ENCODE results near the gene NRG2.

The NRG2 gene

DNA sequence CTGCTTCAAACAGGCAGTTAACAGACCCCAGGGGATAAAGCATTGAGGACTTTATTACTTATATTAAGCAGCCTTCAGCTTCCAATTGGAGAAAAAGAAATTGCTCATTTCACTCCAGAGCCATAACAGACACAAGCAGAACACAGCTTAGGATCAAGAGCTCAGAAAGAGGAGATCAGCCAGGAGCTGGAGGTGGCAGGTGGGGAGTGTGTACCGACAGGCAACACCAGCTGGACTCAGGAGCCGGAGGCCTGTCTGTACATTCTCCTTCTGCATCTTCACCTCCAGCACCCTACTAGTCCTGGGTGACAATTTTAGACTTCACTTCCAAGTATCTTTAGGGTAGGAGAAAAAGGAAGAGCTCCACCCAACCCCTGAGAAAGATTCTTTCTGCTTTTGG lies 35.8 kb downstream of the NRG2 start:
- no peak for DNase-seq (ENCODE audit: low read depth)

DNA sequence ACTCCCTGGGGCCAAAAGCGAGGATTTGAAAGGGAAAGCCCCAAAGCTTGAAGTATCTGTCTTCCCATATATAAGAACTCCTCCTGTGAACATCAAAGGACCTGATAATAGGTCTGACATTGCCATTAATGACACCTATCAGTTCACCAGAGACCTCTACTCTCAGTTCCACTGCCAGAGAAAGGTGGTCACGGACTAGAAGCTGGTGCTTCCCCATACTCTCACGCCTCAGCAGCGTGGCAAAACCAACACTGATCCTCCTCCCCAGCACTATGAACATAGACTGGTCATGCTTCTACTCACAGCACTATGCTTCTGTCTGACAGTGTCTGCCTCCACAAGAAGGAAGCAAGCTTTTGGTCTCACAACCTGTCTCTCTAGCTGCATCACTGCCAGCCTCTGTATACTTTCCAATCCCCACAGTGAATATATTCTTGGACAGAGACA lies 37.9 kb downstream of the NRG2 start:
- no peak for DNase-seq (ENCODE audit: low read depth)

DNA sequence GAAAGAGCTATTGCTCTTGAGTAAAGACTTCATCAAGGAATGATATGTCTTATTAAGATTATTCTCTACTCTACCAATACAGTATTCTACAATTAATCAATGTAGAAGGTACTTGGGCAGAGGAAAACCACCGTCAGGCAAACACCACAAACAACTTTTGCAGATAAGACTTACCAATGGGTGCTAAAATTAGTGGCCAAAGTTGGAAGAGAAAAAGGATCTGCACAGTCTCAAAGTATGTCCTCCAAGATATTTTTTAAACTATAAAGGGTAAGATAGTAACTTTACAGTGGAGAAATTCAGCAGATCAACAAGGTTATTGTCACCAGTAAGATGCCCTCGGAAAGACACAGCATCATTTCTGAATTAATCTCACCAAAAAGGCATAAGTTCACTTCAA lies 38.9 kb downstream of the NRG2 start:
- no peak for DNase-seq (ENCODE audit: low read depth)

DNA sequence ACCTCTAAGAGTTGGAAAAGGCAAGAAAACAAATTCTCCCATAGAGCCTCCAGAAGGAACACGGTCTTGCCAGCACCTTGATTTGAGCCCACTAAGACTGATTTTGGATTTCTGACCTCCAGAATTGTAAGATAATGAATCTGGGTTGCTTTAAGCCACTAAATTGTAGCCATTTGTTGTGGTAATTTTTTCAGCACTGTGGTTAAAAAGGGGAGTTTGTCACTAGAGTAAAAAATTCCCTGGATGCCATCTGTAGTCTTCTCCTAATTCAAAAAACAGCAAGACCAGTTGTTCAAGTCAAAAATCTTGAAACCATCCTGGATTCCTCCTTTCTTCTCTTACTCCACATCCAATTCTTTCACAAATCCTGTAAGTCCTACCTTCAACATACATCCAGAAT lies 39.6 kb downstream of the NRG2 start:
- DNase-seq (ENCODE audit: low read depth): no peak

DNA sequence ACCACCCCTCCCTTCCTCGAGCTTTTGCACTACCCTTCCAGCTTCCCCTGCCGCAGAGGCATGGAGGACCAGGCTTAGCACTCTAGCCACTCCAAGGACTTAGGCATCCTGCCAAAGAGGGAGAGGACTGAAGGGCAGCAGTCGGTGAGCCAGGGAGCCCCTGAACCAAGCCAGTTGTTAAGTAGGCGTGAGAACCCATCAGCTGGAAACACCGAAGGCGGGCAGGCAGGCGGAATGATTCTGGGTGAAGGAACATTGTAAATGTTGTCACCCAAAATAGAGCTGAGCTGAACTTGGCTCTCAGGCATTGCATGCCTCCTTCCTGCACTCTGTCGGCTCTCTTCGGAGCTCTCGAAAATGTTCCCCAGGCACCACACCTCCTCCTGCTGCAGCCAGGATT lies 42.8 kb downstream of the NRG2 start:
- no peak for DNase-seq (ENCODE audit: low read depth)

DNA sequence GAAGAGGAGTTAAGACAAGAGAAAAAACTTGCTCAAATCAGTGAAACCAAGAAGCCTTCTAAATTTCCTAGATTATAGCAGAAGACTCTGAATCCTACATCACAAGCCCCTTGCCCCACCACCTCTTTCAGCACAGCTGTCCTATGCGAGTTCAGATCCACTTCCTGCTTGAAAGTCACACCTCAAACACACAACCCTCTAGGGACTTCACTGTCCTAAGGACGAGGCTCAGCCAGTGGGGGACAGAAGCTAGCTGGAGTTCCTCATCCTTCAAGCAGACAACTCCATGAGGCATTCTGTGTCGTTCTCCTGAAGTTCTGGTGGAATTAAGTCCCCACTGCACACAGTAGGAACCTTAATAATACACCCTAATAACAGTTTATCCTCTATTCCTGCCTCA lies 44.3 kb downstream of the NRG2 start:
- no peak for DNase-seq (ENCODE audit: low read depth)

DNA sequence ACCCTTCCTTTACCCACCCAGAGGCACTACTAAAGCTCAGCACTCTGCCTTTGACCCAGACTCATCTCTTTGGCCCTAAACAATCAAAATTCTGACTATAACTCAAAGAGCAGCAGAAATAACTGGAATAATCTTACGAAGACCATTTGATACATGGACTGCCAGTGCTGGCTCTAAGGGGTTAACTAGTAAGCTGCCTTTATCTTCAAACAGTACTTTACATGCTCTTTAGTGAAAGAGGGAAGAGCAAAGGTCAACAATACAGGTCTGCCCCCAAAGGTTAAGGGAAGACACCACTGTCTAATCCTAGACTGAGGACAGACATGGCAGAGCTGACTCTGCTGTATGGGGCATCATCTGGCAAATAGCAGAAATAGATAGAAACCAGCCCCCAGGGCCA lies 45.8 kb downstream of the NRG2 start:
- no peak for DNase-seq (ENCODE audit: low read depth)

DNA sequence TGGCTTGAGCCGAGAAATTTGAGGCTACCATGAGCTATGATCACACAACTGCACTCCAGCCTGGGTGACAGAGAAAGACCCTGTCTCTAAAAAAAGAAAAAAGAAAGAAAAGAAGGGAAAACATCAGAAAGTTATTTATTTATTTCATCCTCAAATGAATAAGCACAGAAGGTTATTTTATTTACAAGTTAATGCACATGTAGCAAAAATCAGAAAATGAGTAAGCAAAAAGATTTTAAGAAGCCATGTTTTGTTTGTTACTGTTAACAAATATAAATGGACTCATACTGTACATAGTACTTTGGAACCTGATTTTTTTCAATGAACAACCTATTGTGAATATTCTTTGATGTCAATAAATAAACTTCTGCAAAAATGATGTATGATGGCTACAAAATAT lies 47.2 kb downstream of the NRG2 start:
- no peak for DNase-seq (ENCODE audit: low read depth)

DNA sequence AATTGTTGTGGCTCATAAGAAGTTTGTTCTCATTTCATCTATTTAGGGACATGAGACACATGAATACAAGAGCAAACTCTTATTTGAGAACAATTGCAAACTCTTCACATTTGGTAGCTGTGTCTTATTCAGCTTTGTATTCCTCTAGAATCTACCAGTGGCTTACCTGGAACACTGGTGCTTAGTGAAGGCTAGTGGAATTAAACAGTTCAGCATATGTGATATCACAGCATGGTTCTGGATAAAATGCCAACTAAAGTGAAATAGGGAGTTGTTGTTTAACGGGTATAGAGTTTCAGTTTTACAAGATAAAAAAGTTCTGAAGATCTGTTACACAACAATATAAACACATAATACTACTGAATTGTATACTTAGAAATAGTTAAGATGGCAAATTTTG lies 48.9 kb downstream of the NRG2 start:
- DNase-seq (ENCODE audit: low read depth): no peak

DNA sequence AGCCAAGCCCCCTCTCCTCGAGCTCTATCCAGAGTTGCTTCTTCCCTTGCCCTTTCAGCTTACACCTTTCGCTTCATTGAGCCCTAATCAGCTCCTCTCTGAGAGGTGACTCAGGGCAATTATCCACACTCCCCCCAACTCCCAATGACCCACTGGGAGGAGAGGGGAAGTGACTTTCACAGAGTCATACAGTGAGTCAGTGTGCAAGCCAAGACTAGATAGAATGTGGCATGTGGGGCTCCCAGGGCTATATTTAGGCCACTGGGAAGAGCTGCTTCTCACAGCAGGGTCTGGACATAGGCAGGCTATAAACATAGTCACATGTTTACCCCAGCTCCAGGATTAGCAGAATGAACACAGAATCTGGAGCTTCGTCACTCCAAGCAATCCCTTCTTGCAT lies 57.4 kb downstream of the NRG2 start:
- DNase-seq (ENCODE audit: low read depth): peak; percentile 92

DNA sequence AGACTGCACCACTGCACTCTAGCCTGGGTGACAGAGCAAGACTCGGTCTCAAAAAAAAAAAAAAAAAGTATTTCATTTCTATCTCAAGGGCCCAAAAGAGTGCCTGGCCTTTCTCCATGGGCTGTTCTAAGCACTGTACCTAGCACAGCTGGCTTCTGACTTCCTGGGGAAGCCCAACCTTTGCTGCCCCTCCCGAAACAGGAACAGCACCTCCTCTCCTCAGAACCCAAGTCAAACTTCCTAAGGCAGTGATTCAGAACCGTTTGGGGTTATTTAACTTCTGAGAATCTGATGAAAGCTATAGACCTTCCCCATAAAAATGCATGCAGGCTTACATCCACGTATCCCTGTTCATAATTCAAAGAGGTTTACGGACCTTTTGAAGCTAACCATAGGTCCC lies 57.8 kb downstream of the NRG2 start:
- no peak for DNase-seq (ENCODE audit: low read depth)

DNA sequence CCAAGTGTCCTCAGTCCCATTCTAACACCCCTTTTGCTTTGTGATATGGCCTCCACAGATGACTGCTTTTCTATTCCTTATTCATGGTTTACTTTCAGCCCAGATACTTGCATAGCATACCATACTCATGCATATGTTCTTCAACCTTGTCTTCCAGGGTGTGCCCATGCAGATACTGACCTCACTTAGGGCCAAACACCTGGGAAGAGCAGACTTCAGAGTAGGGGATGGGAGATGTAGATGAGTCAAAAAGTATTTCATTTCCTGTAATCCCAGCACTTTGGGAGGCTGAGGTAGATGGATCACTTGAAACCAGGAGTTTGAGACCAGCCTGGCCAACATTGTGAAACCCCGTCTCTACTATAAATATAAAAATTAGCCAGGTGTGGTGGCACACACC lies 58.3 kb downstream of the NRG2 start:
- DNase-seq (ENCODE audit: low read depth): no peak

DNA sequence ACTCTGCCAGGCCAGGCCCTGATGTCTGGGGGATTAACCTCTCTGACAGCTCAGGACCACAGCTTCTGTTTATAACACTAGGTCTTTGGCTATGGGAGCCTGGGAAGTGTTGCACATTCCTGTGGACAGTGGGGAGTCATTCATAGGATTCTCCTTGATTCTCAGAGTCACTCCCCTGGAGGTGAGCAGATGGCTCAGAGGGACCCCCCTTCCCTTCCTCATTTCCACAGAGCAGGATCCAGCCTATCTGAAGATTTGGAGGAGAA lies 60.2 kb downstream of the NRG2 start:
- no peak for DNase-seq (ENCODE audit: low read depth)

DNA sequence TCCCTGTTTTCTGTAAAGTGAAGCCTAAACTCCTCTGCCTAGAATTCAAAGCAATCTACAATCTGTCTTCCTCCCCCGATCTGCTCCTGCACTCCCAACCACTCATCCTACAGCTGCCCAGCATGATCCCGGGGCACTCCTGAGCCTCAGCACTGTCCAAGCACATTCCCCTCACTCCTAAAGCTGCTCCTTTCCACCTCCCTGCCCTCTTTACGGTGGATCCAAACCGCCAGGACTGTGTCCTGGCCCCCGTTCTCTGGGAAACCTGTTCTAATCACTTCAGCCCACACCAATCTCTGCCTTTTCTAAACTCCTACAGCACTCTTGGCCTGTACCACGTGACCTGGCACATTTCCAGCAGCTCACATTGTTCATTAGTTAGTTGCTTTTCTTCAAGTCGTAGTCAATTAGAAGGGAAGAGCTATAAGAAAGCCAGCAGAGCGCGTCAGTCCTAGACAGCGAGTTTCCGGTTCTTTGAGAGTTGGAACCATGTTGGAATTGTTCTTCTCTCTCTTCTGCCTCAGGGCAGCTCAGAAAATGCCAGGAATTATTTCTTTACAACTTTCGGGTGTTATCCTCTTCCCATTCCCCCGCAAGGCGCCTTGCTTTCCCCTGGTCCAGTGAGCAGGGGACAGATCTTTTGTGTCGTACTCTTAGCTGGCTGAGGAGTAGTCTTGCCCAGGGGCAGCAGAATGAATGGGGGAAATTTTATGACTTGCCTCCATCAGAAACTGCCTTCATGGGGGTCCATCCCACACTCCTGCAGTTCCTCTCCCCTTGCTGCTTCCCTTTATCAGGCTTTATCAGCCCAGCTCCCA lies 60.7 kb downstream of the NRG2 start:
- no peak for DNase-seq (ENCODE audit: low read depth)

DNA sequence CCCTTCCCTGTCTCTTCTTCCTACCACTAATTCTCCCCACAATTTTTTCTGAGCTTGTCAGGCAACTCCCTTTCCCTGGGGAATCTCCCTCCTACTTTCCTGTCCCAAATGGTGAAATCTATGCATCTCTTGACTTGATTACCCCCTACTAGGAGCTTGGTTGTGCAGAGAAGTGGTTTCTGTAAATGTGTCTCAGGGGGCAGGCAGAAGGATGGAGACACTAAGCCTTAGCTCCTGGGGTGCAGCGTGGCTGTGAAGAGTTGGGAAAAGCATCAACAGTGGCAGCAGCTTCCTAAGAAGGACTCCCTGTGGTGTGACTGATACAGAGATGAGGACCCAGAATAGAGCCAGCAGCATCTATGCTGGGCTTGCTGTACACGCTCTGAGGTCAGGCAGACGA lies 62.3 kb downstream of the NRG2 start:
- no peak for DNase-seq (ENCODE audit: low read depth)

DNA sequence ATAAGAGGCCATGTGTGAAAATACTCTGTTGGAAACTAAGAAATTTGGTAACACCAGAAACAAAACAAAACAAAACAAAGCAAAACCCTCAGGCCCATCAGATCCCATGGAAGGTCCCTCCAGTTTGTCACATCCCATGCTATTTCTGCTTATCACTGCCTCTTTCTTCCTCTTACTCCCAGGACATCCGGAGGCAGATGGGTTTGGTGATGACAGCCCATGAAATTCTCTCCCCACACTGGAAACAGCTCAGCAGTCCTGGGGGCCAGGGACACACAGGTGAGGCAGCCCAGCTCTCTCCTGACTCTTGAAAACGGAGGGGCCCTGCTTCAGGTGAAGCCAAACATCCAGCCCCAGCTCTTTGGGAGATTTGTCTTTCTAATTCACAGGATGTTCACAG lies 63.2 kb downstream of the NRG2 start:
- DNase-seq (ENCODE audit: low read depth): no peak

DNA sequence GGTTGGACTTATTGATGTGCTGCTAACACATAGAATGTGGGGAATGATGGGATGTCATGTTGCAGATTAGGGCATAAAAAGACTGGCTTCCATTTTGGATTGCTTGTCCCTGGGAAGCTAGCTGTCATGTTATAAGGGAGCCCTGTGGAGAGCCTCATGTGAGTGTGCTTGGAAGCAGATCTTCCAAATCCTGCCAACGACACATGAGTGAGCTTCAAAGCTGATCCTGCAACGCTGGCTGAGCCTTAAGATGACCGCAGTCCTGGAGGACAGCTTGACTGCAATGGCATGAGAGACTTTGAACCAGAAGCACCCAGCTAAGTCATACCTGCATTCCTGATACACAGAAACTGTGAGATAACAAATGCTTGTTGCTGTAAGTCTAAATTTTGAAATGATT lies 63.6 kb downstream of the NRG2 start:
- DNase-seq (ENCODE audit: low read depth): no peak

DNA sequence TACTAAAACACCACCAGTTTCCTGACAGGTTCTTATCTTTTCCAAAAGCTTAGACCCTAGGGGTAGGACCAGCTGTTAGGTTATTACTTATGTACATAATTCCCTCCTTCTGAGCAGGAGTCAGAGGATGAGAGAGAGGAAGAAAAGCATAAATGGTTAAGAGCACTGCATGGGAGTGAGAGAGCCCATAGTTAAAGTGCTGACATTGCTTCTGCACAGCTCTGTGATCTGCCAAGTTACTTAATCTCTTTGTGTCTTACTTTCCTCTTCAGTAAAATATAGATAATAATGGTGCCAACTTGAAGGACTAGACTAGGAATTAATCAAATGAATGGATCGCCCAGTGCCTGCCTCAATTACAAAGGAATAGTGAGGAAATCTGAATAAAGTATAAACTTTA lies 66.4 kb downstream of the NRG2 start:
- no peak for DNase-seq (ENCODE audit: low read depth)

DNA sequence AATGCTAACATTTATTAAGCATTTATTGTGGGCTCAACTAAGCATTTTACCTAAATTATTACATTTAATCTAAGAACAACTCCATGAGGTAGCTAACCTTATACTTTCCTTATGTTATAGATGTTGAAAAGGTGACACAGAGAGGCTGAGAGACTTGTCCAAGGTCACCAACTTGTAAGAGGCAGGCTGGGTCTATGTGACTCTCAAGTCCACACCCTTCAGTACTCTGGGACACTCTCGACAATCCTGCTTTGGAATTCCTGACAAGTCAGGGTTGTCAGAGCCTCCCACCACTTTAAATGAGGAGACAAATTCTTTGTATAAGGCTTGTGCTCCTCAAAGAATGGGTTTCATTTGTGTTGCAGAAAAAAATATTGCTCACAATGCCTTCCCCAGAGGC lies 67.2 kb downstream of the NRG2 start:
- DNase-seq (ENCODE audit: low read depth): no peak

DNA sequence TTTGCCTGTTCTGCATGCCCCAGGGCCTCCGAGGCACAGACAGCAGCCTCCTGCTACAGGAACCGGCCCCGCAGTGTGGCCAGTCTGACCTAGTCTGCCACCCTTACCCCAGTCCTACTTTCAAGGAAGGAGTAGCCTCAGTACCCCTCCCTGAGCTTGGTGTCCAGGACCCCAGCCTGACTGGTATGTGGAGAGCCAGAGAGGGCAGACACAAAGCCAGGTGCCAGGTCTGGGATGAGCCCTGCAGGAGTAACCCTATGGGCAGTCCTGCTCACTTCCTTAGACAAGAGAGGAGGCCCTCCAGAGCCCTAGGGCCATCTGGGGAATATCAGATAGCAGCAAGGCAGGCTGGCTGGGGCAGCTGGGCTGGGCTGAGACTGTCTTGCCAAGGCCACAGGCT lies 67.8 kb downstream of the NRG2 start:
- DNase-seq (ENCODE audit: low read depth): no peak

DNA sequence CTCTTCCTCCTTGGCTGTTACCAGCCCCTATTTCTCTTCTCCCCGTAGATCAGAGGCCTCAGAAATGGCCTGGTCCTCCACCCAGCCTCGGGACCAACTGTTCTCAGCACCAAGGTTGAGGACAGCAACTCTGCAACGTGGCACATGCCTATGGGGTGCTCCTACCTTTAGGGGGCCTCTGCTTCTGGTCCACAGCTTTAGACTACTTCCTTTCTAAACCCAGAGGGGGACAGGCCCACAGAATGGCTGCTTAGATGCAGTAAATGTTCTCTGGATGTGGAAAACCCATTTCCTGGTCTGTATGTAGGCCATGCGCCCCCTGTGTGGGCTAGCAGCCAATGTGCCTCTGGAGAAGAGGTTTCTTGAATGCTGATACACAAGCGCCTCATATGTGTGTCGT lies 68.4 kb downstream of the NRG2 start:
- DNase-seq (ENCODE audit: low read depth): no peak

DNA sequence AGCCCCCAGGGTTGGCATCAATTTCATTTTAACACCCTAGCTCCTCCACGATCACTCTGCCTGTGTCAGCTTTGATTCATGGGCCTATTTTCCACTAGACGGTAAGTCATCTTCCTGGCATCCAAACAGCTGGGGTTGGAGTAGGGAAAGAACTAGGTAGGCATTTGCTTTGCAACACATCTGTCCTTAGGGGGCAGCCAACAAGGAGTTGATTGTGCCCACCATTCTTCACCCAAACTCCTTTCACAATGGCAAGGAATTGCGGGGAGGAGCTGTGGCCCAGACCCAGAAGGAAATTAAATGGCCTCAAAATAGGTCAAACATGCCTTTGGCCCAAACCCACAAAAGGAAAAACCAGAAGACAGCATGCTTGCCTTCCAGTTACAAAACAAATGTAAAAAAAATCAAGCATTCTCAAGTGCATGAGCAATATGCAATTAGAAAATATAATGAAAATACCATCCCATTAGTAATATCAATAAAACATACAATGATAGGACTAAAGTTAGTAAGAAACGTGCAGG lies 71.8 kb downstream of the NRG2 start:
- no peak for DNase-seq (ENCODE audit: low read depth)

DNA sequence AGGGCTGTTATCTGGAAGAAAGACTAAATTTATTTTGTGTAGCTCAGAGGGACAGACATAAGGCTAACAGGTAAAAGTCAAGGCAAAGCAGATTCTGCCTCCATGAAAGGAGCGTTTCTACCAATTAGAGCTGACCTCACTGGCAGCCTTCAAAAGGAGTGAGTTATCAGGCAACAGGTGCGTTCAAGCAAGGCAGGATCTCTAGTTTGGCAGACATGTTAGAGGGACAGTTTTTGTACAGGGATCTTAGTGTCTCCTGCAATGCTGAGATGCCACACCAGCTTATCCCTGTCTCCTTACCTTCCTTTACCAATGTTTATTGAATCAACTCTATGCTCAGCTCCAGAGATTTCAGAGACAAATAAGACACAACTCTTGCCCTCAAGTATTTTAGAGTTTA lies 73.8 kb downstream of the NRG2 start:
- no peak for DNase-seq (ENCODE audit: low read depth)

DNA sequence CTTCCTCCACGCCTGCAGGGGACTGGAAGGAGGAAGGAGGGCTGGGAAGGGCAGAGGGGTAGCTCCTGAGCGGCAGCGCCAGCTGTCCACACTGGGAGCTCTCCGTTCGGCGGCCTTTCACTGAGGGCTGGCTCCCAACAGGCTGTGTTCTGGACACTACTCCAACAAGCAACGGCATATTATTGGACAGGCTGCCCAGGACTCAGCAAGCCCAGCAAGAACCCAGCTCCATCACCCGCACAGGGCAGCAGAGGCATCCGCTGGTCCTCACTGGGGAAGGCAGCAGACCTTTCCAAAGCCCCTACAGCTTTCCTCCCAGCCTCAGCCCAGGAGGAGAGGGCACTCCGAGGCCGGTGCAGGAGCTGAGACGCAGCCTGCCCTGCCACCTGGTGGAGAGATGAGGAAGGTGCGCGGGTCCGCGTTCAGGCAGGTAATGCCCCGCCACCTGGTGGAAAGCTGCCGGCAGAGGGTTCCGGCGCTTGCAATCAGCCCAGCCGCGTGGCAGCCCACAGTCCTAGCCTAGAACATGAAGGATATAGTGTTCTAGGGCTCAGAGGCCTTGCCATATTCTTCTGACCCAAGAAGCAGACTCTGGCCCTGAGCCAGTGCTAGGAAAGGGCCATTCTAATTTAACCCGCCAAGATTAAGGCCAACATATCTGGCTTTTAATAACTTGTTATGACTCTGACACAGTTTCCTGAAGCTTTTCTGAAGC lies 74.4 kb downstream of the NRG2 start:
- DNase-seq (ENCODE audit: low read depth): peak; percentile 46
